Testis (tissue), 5 donors: ENCODE measurements around the gene SMIM36. TPM values are rescaled to one million over a fixed set of nuclear protein-coding genes. Genes with fewer than 3 reads are reported as not detected.

ENCODE experiments used
- DNase-seq: peaks from one replicate; pipeline ENCODE4 v3.0.0-alpha.2; 2019
- H3K27ac ChIP-seq, 2 donors: fragments of 200-600 bp; sonication (generic); one replicate each; pipeline ENCODE4 v1.5.1; 2019
- H3K27me3 ChIP-seq: fragments of 200-600 bp; sonication (generic); one replicate; pipeline ENCODE4 v1.5.1; 2019
- H3K36me3 ChIP-seq: fragments of 200-600 bp; sonication (generic); one replicate; pipeline ENCODE4 v1.5.1; 2017; ENCODE audit warnings: low read depth; ENCODE audit errors: missing control alignments
- H3K4me1 ChIP-seq: fragments of 200-600 bp; sonication (generic); one replicate; pipeline ENCODE4 v1.5.1; 2019
- H3K4me3 ChIP-seq, 2 donors: fragments of 200-600 bp; sonication (generic); one replicate each; pipeline ENCODE4 v1.5.1; 2017 to 2019
- H3K9me3 ChIP-seq: fragments of 200-600 bp; sonication (generic); one replicate; pipeline ENCODE4 v1.5.1; 2017
- CTCF ChIP-seq, 3 experiments: fragments of 450-650 bp in 2 of 3; fragments of 200-600 bp in 1 of 3; sonication (generic) in 1 of 3; IDR thresholded peaks; one replicate each; pipeline ENCODE4 v1.5.1; 2016 to 2019; ENCODE audit warnings: antibody characterized with exemption in 3 of 3, mild to moderate bottlenecking in 2 of 3, moderate library complexity in 1 of 3
- POLR2A ChIP-seq: fragments of 450-650 bp; IDR thresholded peaks from one replicate; pipeline ENCODE4 v1.6.1; 2017; ENCODE audit warnings: antibody characterized with exemption, mild to moderate bottlenecking, moderate library complexity
- WGBS, 2 donors: methylation state at CpG; one replicate each; pipeline ENCODE4 v1.1.5; 2018; 5-methylcytosine and 5-hydroxymethylcytosine counted together
- intact Hi-C: fragments of 100-400 bp; cut with DNase I; formaldehyde crosslinking; loops from one replicate; pipeline ENCODE4 v1.15.1; 2023; ENCODE audit warnings: low total_unique reads
- long read RNA-seq, 2 donors: transcript quantifications; one replicate each; lab custom pipeline, GENCODE V29; 2026
- polyA plus RNA-seq: library from polyadenylated mRNA; stranded (reverse); fragments of 350-450 nt; fragmentation: Illumina TruSeq; extraction: RNeasy Lipid Tissue Mini Kit (QIAGEN cat#74804); gene quantifications from one replicate; pipeline ENCODE4 v1.2.3, GENCODE V29; 2014; ENCODE audit warnings: low read depth, low replicate concordance; ENCODE audit not compliant: insufficient read depth
- total RNA-seq, 2 donors: library from RNA; depleted of rRNA; stranded (reverse); fragments of >200 nt; gene quantifications; one replicate each; pipeline ENCODE4 v1.2.3, GENCODE V29; 2016

The SMIM36 gene
- total RNA-seq (1 to 10 TPM in 1 of 2 donors, under 1 TPM in 1; 0.55 to 9.5 TPM), polyA plus RNA-seq (26.0 TPM)
- long read RNA-seq, donor 1, result 0 reads
- long read RNA-seq, donor 2, result 0 reads

GRCh38 chr17:55510986-55511721, at the start of gene SMIM36:
Gene SMIM36 (minus strand): TSS chr17:55511452.
- H3K4me1 ChIP-seq, result no peaks in the 10 kb centered on the region
- no peak within 1 kb of the TSS for H3K27ac ChIP-seq
- H3K9me3 ChIP-seq, result no peaks in the 10 kb centered on the region
- H3K27me3 ChIP-seq, result no peaks in the 10 kb centered on the region
- TF ChIP-seq POLR2A, result no peak
- no peak for TF ChIP-seq CTCF (IDR thresholded peaks at IDR 0.05)
- intact Hi-C loops, result no loop called here
- 91% methylated on average over 18 of the region's 18 CpGs for WGBS, 2 donors
- DNase-seq, result no peak
- no peaks in the 10 kb centered on the region for H3K36me3 ChIP-seq
- H3K4me3 ChIP-seq, result no peak within 1 kb of the TSS

- H3K36me3 ChIP-seq, result no peaks in the 10 kb centered on the region
- TF ChIP-seq CTCF (IDR thresholded peaks at IDR 0.05) (no peak), POLR2A (no peak)
- no peak overlapping the region for H3K27ac ChIP-seq
- 94% methylated on average over 7 to 8 of the region's 8 CpGs for WGBS, 2 donors
- no peaks in the 10 kb centered on the region for H3K9me3 ChIP-seq
- DNase-seq, result no peak
- no peak overlapping the region for H3K4me3 ChIP-seq
- intact Hi-C loops, result no loop called here
- H3K4me1 ChIP-seq, result no peaks in the 10 kb centered on the region
- no peaks in the 10 kb centered on the region for H3K27me3 ChIP-seq
Measured at GRCh38 chr17:55555772-55556171, 44.5 kb upstream of the SMIM36 start.

- H3K27me3 ChIP-seq, result no peaks in the 10 kb centered on the region
- no peak for DNase-seq
- H3K4me3 ChIP-seq, result no peak overlapping the region
- no peaks in the 10 kb centered on the region for H3K9me3 ChIP-seq
- 67 to 79% methylated on average over 2 of the region's 2 CpGs for WGBS, 2 donors
- intact Hi-C loops, result no loop called here
- no peaks in the 10 kb centered on the region for H3K4me1 ChIP-seq
- no peaks in the 10 kb centered on the region for H3K36me3 ChIP-seq
- TF ChIP-seq POLR2A (no peak), CTCF (IDR thresholded peaks at IDR 0.05) (no peak)
- no peak overlapping the region for H3K27ac ChIP-seq
Measured at GRCh38 chr17:55549140-55549539, 37.9 kb upstream of the SMIM36 start.

GRCh38 chr17:55546991-55547664, 35.9 kb upstream of the SMIM36 start:
- 45 to 67% methylated on average over 1 of the region's 1 CpG for WGBS, 2 donors
- intact Hi-C loops, result no loop called here
- H3K9me3 ChIP-seq, result no peaks in the 10 kb centered on the region

More at GRCh38 chr17:55546991-55547664, 35.9 kb upstream of the SMIM36 start:
- no peaks in the 10 kb centered on the region for H3K36me3 ChIP-seq
- no peak overlapping the region for H3K27ac ChIP-seq
- H3K4me1 ChIP-seq, result no peaks in the 10 kb centered on the region
- no peak for DNase-seq
- H3K27me3 ChIP-seq, result no peaks in the 10 kb centered on the region
- TF ChIP-seq POLR2A (no peak), CTCF (IDR thresholded peaks at IDR 0.05) (no peak)
- H3K4me3 ChIP-seq, result no peak overlapping the region
